IPS-20b (cell line): Measurements from ENCODE around the gene DNAJB11.

ENCODE experiments used
- H3K27ac ChIP-seq: one replicate; pipeline ENCODE4 v1.5.1; 2013; ENCODE audit warnings: low read length
- H3K27me3 ChIP-seq: 2 replicates; pipeline ENCODE4 v1.6.1; 2013; ENCODE audit warnings: mild to moderate bottlenecking, low read length, inconsistent platforms; ENCODE audit not compliant: insufficient read depth
- H3K36me3 ChIP-seq: 2 replicates; pipeline ENCODE4 v1.6.1; 2013; ENCODE audit warnings: low read depth, mild to moderate bottlenecking, inconsistent platforms, low read length, moderate library complexity; ENCODE audit not compliant: insufficient read depth
- H3K4me1 ChIP-seq: 2 replicates; pipeline ENCODE4 v1.6.1; 2013; ENCODE audit warnings: mild to moderate bottlenecking, control low read depth, inconsistent platforms, low read length, moderate library complexity; ENCODE audit not compliant: insufficient read depth
- H3K4me3 ChIP-seq: 2 replicates; pipeline ENCODE4 v1.5.1; 2013; ENCODE audit warnings: mild to moderate bottlenecking, low read length, inconsistent platforms
- H3K9ac ChIP-seq: 2 replicates; pipeline ENCODE4 v1.6.1; 2013; ENCODE audit warnings: low read depth, mild to moderate bottlenecking, inconsistent platforms, low read length, moderate library complexity
- H3K9me3 ChIP-seq: 2 replicates; pipeline ENCODE4 v1.6.1; 2013; ENCODE audit warnings: mild to moderate bottlenecking, low read depth, low read length, inconsistent platforms; ENCODE audit not compliant: insufficient read depth

Gene DNAJB11

GRCh38 chr3:186614597-186615483 lies 44.3 kb downstream of the DNAJB11 start:
- Histone ChIP-seq H3K4me1 (no peaks in the 10 kb centered on the region), H3K27me3 (peaks cover 16% of the 10 kb centered on the region), H3K4me3 (no peak overlapping the region), H3K9me3 (no peaks in the 10 kb centered on the region), H3K36me3 (no peaks in the 10 kb centered on the region), H3K9ac (no peak overlapping the region), H3K27ac (no peak overlapping the region)

- H3K9ac ChIP-seq: no peak overlapping the region
Observed at GRCh38 chr3:186616299-186616617, 45.7 kb downstream of the DNAJB11 start.

GRCh38 chr3:186617036-186617946 lies 46.8 kb downstream of the DNAJB11 start:
- Histone ChIP-seq H3K27ac (no peak overlapping the region), H3K9ac (peak overlapping the region; percentile 10; the same call in 1 of the 2 replicates), H3K4me1 (no peaks in the 10 kb centered on the region), H3K36me3 (no peaks in the 10 kb centered on the region), H3K4me3 (no peak overlapping the region; the same call in 1 of the 2 replicates), H3K27me3 (peaks cover 16% of the 10 kb centered on the region), H3K9me3 (no peaks in the 10 kb centered on the region)

More at GRCh38 chr3:186616299-186616617, 45.7 kb downstream of the DNAJB11 start:
- Histone ChIP-seq H3K27ac (no peak overlapping the region), H3K9me3 (no peaks in the 10 kb centered on the region), H3K36me3 (no peaks in the 10 kb centered on the region), H3K27me3 (peaks cover 16% of the 10 kb centered on the region), H3K4me3 (no peak overlapping the region), H3K4me1 (no peaks in the 10 kb centered on the region)

GRCh38 chr3:186618318-186618938 lies 47.9 kb downstream of the DNAJB11 start:
- Histone ChIP-seq H3K9ac (no peak overlapping the region), H3K9me3 (no peaks in the 10 kb centered on the region), H3K27me3 (peaks cover 16% of the 10 kb centered on the region), H3K4me1 (no peaks in the 10 kb centered on the region), H3K36me3 (no peaks in the 10 kb centered on the region), H3K27ac (no peak overlapping the region), H3K4me3 (no peak overlapping the region)

- no peaks in the 10 kb centered on the region for H3K9me3 ChIP-seq
- H3K27ac ChIP-seq: no peak overlapping the region
- no peak overlapping the region for H3K9ac ChIP-seq
- no peak overlapping the region for H3K4me3 ChIP-seq
- H3K4me1 ChIP-seq: no peaks in the 10 kb centered on the region
- H3K27me3 ChIP-seq: peaks cover 16% of the 10 kb centered on the region
- H3K36me3 ChIP-seq: no peaks in the 10 kb centered on the region
Observed at GRCh38 chr3:186619787-186620212, 49.3 kb downstream of the DNAJB11 start.

- Histone ChIP-seq H3K4me3 (no peak overlapping the region), H3K27me3 (peaks cover 16% of the 10 kb centered on the region), H3K36me3 (no peaks in the 10 kb centered on the region), H3K27ac (no peak overlapping the region), H3K4me1 (no peaks in the 10 kb centered on the region), H3K9ac (no peak overlapping the region), H3K9me3 (no peaks in the 10 kb centered on the region)
Observed at GRCh38 chr3:186620213-186621092, 49.9 kb downstream of the DNAJB11 start.

- no peak overlapping the region for H3K9ac ChIP-seq
- H3K4me1 ChIP-seq: no peaks in the 10 kb centered on the region
- H3K4me3 ChIP-seq: no peak overlapping the region
- H3K36me3 ChIP-seq: no peaks in the 10 kb centered on the region
- no peak overlapping the region for H3K27ac ChIP-seq
- H3K27me3 ChIP-seq: peaks cover 15% of the 10 kb centered on the region
- no peaks in the 10 kb centered on the region for H3K9me3 ChIP-seq
Observed at GRCh38 chr3:186621894-186622650, 51.6 kb downstream of the DNAJB11 start.

GRCh38 chr3:186622651-186623310 lies 52.3 kb downstream of the DNAJB11 start:
- Histone ChIP-seq H3K36me3 (no peaks in the 10 kb centered on the region), H3K9ac (no peak overlapping the region)

GRCh38 chr3:186624598-186624997 lies 54.1 kb downstream of the DNAJB11 start:
- Histone ChIP-seq H3K9ac (no peak overlapping the region), H3K27me3 (no peaks in the 10 kb centered on the region), H3K4me3 (no peak overlapping the region), H3K4me1 (no peaks in the 10 kb centered on the region), H3K27ac (no peak overlapping the region), H3K36me3 (no peaks in the 10 kb centered on the region), H3K9me3 (no peaks in the 10 kb centered on the region)

More at GRCh38 chr3:186622651-186623310, 52.3 kb downstream of the DNAJB11 start:
- Histone ChIP-seq H3K9me3 (no peaks in the 10 kb centered on the region), H3K27ac (no peak overlapping the region), H3K27me3 (peaks cover 8% of the 10 kb centered on the region), H3K4me3 (no peak overlapping the region), H3K4me1 (no peaks in the 10 kb centered on the region)

GRCh38 chr3:186625600-186626042 lies 55.1 kb downstream of the DNAJB11 start:
- Histone ChIP-seq H3K9me3 (no peaks in the 10 kb centered on the region), H3K9ac (no peak overlapping the region), H3K36me3 (no peaks in the 10 kb centered on the region), H3K4me1 (no peaks in the 10 kb centered on the region), H3K4me3 (no peak overlapping the region), H3K27ac (no peak overlapping the region), H3K27me3 (no peaks in the 10 kb centered on the region)
